SK-N-SH (cell line): Measurements from ENCODE around the gene YEATS4.
"Not testable (repeated sequence)": the region's sequence is repeated elsewhere in the genome, so short reads cannot be mapped to it uniquely, and the experiment has no call there.

Source experiments
- RAD21 ChIP-seq: IDR thresholded peaks from 2 replicates; pipeline ENCODE4 v1.6.1; 2012; ENCODE audit warnings: mild to moderate bottlenecking, low read length
- YY1 ChIP-seq: IDR thresholded peaks from 2 replicates; pipeline ENCODE4 v1.4.0; 2012; ENCODE audit warnings: low read depth, mild to moderate bottlenecking
- TF ChIP-seq, protein P1 (sequence below): fragments of 200-600 bp; sonication (generic); IDR thresholded peaks from 2 replicates; pipeline ENCODE4 v1.6.1; 2017; ENCODE audit warnings: antibody characterized with exemption, mild to moderate bottlenecking, moderate library complexity
- TF ChIP-seq, protein P2 (sequence below): IDR thresholded peaks from 2 replicates; pipeline ENCODE4 v1.4.0; 2012; ENCODE audit warnings: low read depth, borderline replicate concordance
- TF ChIP-seq, protein P3 (sequence below): IDR thresholded peaks from 2 replicates; pipeline ENCODE4 v1.6.1; 2012; ENCODE audit warnings: mild to moderate bottlenecking, low read depth, low read length, moderate library complexity

DNA sequence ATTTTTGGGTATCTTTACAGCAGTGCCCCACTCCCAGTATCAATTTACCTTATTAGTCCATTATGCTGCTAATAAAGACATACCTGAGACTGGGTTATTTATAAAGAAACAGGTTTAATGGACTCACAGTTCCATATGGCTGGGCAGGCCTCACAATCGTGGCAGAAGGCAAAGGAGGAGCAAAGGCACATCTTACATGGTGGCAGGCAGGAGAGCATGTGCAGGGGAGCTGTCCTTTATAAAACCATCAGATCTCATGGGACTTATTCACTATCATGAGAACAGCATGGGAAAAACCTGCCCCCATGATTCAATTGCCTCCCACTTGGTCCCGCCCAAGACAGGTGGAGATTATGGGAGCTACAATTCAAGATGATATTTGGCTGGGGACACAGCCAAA is 42.3 kb upstream of the YEATS4 start:
- TF ChIP-seq, protein P1, sequence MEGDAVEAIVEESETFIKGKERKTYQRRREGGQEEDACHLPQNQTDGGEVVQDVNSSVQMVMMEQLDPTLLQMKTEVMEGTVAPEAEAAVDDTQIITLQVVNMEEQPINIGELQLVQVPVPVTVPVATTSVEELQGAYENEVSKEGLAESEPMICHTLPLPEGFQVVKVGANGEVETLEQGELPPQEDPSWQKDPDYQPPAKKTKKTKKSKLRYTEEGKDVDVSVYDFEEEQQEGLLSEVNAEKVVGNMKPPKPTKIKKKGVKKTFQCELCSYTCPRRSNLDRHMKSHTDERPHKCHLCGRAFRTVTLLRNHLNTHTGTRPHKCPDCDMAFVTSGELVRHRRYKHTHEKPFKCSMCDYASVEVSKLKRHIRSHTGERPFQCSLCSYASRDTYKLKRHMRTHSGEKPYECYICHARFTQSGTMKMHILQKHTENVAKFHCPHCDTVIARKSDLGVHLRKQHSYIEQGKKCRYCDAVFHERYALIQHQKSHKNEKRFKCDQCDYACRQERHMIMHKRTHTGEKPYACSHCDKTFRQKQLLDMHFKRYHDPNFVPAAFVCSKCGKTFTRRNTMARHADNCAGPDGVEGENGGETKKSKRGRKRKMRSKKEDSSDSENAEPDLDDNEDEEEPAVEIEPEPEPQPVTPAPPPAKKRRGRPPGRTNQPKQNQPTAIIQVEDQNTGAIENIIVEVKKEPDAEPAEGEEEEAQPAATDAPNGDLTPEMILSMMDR = not testable (repeated sequence)
- TF ChIP-seq YY1, RAD21: not testable (repeated sequence)
- TF ChIP-seq, protein P2, sequence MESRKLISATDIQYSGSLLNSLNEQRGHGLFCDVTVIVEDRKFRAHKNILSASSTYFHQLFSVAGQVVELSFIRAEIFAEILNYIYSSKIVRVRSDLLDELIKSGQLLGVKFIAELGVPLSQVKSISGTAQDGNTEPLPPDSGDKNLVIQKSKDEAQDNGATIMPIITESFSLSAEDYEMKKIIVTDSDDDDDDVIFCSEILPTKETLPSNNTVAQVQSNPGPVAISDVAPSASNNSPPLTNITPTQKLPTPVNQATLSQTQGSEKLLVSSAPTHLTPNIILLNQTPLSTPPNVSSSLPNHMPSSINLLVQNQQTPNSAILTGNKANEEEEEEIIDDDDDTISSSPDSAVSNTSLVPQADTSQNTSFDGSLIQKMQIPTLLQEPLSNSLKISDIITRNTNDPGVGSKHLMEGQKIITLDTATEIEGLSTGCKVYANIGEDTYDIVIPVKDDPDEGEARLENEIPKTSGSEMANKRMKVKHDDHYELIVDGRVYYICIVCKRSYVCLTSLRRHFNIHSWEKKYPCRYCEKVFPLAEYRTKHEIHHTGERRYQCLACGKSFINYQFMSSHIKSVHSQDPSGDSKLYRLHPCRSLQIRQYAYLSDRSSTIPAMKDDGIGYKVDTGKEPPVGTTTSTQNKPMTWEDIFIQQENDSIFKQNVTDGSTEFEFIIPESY = not testable (repeated sequence)
- TF ChIP-seq, protein P3, sequence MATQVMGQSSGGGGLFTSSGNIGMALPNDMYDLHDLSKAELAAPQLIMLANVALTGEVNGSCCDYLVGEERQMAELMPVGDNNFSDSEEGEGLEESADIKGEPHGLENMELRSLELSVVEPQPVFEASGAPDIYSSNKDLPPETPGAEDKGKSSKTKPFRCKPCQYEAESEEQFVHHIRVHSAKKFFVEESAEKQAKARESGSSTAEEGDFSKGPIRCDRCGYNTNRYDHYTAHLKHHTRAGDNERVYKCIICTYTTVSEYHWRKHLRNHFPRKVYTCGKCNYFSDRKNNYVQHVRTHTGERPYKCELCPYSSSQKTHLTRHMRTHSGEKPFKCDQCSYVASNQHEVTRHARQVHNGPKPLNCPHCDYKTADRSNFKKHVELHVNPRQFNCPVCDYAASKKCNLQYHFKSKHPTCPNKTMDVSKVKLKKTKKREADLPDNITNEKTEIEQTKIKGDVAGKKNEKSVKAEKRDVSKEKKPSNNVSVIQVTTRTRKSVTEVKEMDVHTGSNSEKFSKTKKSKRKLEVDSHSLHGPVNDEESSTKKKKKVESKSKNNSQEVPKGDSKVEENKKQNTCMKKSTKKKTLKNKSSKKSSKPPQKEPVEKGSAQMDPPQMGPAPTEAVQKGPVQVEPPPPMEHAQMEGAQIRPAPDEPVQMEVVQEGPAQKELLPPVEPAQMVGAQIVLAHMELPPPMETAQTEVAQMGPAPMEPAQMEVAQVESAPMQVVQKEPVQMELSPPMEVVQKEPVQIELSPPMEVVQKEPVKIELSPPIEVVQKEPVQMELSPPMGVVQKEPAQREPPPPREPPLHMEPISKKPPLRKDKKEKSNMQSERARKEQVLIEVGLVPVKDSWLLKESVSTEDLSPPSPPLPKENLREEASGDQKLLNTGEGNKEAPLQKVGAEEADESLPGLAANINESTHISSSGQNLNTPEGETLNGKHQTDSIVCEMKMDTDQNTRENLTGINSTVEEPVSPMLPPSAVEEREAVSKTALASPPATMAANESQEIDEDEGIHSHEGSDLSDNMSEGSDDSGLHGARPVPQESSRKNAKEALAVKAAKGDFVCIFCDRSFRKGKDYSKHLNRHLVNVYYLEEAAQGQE = not testable (repeated sequence)
